Right atrium auricular region (tissue), 2 donors: ENCODE data around the gene MASP2. TPM values are rescaled to one million over a fixed set of nuclear protein-coding genes. Genes with fewer than 3 reads are reported as not detected.

ENCODE experiments used
- DNase-seq: peaks from one replicate; pipeline ENCODE4 v3.0.0-alpha.2; 2019; ENCODE audit warnings: low spot score
- H3K27ac ChIP-seq, 2 donors: fragments of 200-600 bp; sonication (generic); 1 replicate in 1 of 2; 2 replicates in 1 of 2; pipeline ENCODE4 v1.5.1; 2016 to 2019
- H3K27me3 ChIP-seq, 2 donors: fragments of 200-600 bp; sonication (generic); one replicate each; pipeline versions ENCODE4 v1.5.1 to v1.6.0; 2017 to 2019
- H3K36me3 ChIP-seq: fragments of 200-600 bp; sonication (generic); one replicate; pipeline ENCODE4 v1.5.1; 2016
- H3K4me1 ChIP-seq, 2 donors: fragments of 200-600 bp; sonication (generic); one replicate each; pipeline versions ENCODE4 v1.5.1 to v1.6.0; 2017 to 2019
- H3K4me3 ChIP-seq, 2 donors: fragments of 200-600 bp; sonication (generic); 1 replicate in 1 of 2; 2 replicates in 1 of 2; pipeline ENCODE4 v1.5.1; 2017 to 2019; ENCODE audit warnings: mild to moderate bottlenecking in 1 of 2, moderate library complexity in 1 of 2
- H3K9me3 ChIP-seq, 2 donors: fragments of 200-600 bp; sonication (generic); one replicate each; pipeline ENCODE4 v1.5.1; 2019
- total RNA-seq, 2 donors: library from RNA; depleted of rRNA; stranded (reverse); fragments of >200 nt; gene quantifications; one replicate each; pipeline ENCODE4 v1.1.0, GENCODE V29; 2016
- TF ChIP-seq, protein P1 (sequence below), 2 donors: fragments of 200-600 bp; sonication (generic); IDR thresholded peaks; one replicate each; pipeline ENCODE4 v1.5.1; 2019; ENCODE audit warnings: antibody characterized with exemption in 2 of 2

Gene MASP2
- total RNA-seq, 2 donors from 2014 or later = not detected

DNA sequence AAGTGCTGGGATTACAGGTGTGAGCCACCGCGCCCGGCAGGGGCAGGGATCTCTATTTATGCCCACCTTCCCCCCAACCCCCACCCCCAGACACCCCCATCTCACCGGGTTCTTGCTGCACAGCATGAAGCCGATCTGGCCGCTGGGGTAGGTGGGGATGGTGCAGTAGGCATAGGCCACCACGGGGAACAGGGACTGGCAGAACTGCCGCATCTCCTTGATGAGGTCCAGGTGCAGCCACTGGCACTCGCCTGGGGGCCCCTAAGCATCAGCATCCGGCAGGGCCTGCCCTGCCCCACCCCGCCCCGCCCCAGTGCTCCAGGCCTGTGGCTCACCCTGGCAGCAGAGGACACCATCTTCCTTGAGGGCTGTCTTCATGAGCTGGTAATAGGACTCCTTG is 8.6 kb upstream of the MASP2 start:
- no peak for DNase-seq
- Histone ChIP-seq H3K4me1 (peaks cover 0 to 21% of the 10 kb centered on the region in 2 donors), H3K27me3 (no peaks in the 10 kb centered on the region), H3K27ac (no peak overlapping the region), H3K4me3 (no peak overlapping the region), H3K36me3 (peaks cover 18% of the 10 kb centered on the region), H3K9me3 (no peaks in the 10 kb centered on the region)
- TF ChIP-seq, protein P1, sequence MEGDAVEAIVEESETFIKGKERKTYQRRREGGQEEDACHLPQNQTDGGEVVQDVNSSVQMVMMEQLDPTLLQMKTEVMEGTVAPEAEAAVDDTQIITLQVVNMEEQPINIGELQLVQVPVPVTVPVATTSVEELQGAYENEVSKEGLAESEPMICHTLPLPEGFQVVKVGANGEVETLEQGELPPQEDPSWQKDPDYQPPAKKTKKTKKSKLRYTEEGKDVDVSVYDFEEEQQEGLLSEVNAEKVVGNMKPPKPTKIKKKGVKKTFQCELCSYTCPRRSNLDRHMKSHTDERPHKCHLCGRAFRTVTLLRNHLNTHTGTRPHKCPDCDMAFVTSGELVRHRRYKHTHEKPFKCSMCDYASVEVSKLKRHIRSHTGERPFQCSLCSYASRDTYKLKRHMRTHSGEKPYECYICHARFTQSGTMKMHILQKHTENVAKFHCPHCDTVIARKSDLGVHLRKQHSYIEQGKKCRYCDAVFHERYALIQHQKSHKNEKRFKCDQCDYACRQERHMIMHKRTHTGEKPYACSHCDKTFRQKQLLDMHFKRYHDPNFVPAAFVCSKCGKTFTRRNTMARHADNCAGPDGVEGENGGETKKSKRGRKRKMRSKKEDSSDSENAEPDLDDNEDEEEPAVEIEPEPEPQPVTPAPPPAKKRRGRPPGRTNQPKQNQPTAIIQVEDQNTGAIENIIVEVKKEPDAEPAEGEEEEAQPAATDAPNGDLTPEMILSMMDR (IDR thresholded peaks at IDR 0.05) = no peak

DNA sequence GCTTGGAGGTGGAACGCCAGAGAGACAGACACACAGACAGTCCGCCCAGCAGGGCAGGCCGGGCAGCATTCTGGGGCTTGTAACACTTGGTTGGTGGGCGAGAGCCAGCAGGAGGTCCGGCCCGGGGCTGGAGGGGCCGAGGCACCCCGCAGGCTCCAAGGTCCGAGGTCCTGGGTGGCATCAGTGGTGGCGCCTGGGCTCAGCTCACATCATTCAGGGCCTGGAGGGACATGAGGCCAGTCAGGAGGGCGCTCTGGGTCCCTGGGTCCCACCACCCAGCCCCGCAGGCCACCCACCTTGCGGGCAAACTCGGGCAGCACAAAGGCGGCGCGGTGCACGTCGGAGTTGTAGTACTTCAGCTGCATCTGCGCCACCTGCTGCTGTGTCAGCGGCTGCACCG is 7.6 kb upstream of the MASP2 start:
- Histone ChIP-seq H3K27ac (no peak overlapping the region), H3K27me3 (no peaks in the 10 kb centered on the region), H3K4me1 (peaks cover 0 to 19% of the 10 kb centered on the region in 2 donors), H3K4me3 (no peak overlapping the region), H3K36me3 (peaks cover 18% of the 10 kb centered on the region), H3K9me3 (no peaks in the 10 kb centered on the region)
- DNase-seq = no peak
- TF ChIP-seq, protein P1 (IDR thresholded peaks at IDR 0.05) = no peak

DNA sequence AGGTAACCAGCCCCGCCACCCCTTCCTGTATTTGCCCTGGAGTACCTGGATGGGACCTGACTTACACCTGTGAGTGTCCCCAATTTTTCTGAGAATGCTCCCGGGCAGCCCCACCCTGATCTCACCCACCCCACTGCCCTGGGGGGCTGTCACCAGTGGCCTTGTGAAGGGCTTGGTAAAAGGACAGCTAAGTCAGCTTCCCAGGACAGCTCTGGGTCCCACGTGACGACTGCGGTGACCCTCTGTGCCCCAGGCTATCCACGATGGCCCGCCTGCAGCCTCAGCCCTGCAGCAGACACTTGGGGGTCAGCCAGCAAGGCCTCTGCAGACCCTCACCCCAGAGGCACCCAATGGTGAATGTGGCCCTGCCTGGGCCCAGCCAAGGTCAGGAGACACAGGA is 7.1 kb upstream of the MASP2 start:
- DNase-seq = no peak
- H3K9me3 ChIP-seq = no peaks in the 10 kb centered on the region
- no peaks in the 10 kb centered on the region for H3K27me3 ChIP-seq
- peaks cover 0 to 15% of the 10 kb centered on the region in 2 donors for H3K4me1 ChIP-seq
- TF ChIP-seq, protein P1 (IDR thresholded peaks at IDR 0.05) = no peak
- peaks cover 18% of the 10 kb centered on the region for H3K36me3 ChIP-seq
- no peak overlapping the region for H3K27ac ChIP-seq
- H3K4me3 ChIP-seq = no peak overlapping the region

DNA sequence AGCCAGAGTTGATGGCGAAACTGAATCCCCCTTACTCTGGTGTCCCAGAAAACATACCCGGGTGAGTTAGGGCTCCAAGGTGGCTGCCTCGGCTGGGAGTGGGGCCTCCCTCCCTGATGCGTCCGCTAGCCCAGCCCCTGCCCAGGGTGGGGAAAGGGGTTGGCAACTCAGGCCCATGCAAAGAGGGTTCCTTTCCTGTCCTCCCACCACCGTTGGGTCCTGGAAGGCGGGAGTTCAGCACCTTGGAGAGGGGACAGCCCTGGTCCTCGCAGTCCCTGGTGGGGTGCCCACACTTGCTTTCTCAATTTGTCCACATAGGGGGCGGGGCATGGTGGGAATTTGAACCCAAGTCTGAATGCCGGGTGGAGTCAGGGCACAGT is 6.7 kb upstream of the MASP2 start:
- no peaks in the 10 kb centered on the region for H3K27me3 ChIP-seq
- peaks cover 18% of the 10 kb centered on the region for H3K36me3 ChIP-seq
- H3K9me3 ChIP-seq = no peaks in the 10 kb centered on the region
- no peak for DNase-seq
- peaks cover 0 to 10% of the 10 kb centered on the region in 2 donors for H3K4me1 ChIP-seq
- TF ChIP-seq, protein P1 (IDR thresholded peaks at IDR 0.05) = no peak
- H3K27ac ChIP-seq = no peak overlapping the region
- no peak overlapping the region for H3K4me3 ChIP-seq

DNA sequence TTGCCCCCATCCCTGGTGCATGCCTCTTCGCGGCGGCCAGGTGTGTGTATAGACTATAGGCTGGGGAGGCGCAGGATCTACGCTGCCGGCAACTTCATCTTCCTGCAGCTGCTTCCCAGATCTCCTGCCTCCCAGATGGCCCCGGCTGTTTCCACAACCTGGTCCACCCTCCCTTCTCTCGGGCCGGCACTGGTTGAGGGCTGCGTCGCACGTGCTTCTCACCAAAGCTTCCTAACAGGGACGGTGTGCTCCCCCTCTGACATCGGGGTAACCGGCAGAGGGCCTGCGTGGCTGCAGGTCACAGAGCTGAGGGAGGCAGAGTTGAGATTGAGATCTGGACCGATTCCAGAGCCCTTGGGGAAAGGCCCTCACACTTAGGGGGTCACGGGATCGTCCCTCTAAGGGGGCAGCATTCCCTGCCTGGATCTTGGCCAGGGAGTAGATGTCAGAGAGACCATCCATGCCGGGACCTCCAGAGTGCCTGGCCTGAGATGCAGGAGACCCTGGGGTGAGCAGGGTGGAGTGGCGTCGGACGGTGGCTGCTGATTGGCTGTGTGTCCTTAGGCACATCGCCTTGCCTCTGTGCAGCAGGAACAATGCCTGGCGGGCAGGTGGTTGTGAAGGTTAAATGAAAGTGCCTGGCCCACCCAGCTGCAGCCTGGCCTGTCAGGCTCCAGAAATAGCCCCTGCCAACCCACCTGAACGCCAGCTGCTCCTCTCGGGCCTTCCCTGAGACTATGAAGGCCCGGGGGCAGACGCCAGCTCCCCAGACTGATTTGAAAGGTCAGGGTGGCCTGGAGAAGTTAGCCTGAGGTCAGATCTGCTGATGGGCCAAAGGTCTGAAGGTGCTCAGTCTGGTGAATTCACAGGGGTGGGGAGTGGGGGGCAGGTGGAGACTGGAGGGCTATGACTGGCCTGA is 6.1 kb upstream of the MASP2 start:
- Histone ChIP-seq H3K9me3 (no peaks in the 10 kb centered on the region), H3K4me1 (peaks cover 0 to 7% of the 10 kb centered on the region in 2 donors), H3K4me3 (no peak overlapping the region), H3K27me3 (no peaks in the 10 kb centered on the region), H3K27ac (no peak overlapping the region), H3K36me3 (peaks cover 18% of the 10 kb centered on the region)
- no peak for DNase-seq
- TF ChIP-seq, protein P1 (IDR thresholded peaks at IDR 0.05) = no peak
